ENCODE results near the gene COL19A1. TPM values are rescaled to one million over a fixed set of nuclear protein-coding genes. Genes with fewer than 3 reads are reported as not detected.
A peak's percentile ranks its signal among the peaks of the same experiment; 100 is the strongest.

COL19A1 gene
- total and polyA plus RNA-seq, 9 donors: 0.20 to 0.23 TPM; not detected in 7

DNA sequence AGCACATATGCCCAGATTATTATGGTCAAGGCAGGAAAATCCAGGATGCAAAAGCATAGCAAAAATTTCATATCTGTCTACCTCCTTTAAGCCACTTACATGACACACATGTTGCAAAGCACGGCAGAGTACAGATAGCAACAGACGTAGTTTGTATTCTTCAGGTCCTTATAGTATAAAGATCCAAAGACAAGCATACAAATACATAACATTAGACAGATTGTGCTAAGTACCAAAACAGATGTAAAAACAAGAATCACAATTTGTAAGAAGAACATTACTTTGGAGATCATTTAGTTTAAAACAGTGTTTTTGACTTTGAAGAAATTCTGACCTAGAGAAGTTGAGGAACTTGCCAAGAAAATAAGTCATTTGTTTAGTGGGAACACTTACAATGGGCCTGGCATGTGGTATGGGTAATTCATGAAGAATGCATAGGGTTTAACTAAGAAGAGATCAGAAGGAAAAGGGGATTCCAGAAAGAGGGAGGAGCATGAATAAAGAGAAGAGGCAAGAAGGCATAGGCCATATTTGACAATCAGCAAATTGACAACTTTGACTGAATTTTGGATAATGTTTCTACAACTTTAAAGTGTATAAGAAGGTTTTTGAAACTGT is 39.0 kb upstream of the COL19A1 start:
- 23 to 27% (median 25%) methylated on average over 2 of the region's 2 CpGs for WGBS, 3 donors

DNA sequence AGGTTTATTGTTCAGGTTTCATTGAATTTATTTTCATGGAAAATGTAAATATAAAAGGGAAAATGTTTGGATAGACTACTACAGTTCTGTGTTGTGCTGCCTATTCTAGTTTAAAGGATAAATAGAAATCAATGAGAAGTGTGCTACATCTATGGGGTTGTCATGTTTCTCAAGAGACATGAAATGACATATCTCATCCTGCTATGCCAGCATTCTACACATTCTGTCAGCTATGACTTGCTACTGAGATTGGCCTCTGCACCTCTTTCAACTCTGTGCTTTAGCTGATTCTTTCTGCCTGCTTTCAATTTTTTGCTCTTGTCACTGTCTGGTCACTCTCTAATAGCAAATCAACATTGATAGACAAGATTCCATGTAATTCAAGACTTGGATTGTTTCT is 33.8 kb upstream of the COL19A1 start:
- DNase-seq: no peak
- Histone ChIP-seq H3K36me3 (no peaks in the 10 kb centered on the region), H3K9me3 (no peaks in the 10 kb centered on the region), H3K27me3 (no peaks in the 10 kb centered on the region), H3K27ac (no peak overlapping the region), H3K4me3 (no peak overlapping the region), H3K4me1 (ENCODE audit: insufficient read depth) (no peaks in the 10 kb centered on the region)
- TF ChIP-seq EP300 (IDR thresholded peaks at IDR 0.05) (no peak), POLR2A (IDR thresholded peaks at IDR 0.05) (no peak)
- TF ChIP-seq, protein P1, sequence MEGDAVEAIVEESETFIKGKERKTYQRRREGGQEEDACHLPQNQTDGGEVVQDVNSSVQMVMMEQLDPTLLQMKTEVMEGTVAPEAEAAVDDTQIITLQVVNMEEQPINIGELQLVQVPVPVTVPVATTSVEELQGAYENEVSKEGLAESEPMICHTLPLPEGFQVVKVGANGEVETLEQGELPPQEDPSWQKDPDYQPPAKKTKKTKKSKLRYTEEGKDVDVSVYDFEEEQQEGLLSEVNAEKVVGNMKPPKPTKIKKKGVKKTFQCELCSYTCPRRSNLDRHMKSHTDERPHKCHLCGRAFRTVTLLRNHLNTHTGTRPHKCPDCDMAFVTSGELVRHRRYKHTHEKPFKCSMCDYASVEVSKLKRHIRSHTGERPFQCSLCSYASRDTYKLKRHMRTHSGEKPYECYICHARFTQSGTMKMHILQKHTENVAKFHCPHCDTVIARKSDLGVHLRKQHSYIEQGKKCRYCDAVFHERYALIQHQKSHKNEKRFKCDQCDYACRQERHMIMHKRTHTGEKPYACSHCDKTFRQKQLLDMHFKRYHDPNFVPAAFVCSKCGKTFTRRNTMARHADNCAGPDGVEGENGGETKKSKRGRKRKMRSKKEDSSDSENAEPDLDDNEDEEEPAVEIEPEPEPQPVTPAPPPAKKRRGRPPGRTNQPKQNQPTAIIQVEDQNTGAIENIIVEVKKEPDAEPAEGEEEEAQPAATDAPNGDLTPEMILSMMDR (IDR thresholded peaks at IDR 0.05): no peak
- intact Hi-C loops (cut with DNase I): no loop called here

More for the DNA sequence above, 39.0 kb upstream of the COL19A1 start:
- H3K27ac ChIP-seq: no peak overlapping the region
- H3K36me3 ChIP-seq: no peaks in the 10 kb centered on the region
- H3K4me1 ChIP-seq (ENCODE audit: insufficient read depth): no peaks in the 10 kb centered on the region
- H3K27me3 ChIP-seq: no peaks in the 10 kb centered on the region
- no peak for DNase-seq
- TF ChIP-seq, protein P1 (IDR thresholded peaks at IDR 0.05): no peak
- no peak for TF ChIP-seq EP300 (IDR thresholded peaks at IDR 0.05)
- TF ChIP-seq POLR2A (IDR thresholded peaks at IDR 0.05): no peak
- H3K4me3 ChIP-seq: no peak overlapping the region
- intact Hi-C loops (cut with DNase I): no loop called here
- H3K9me3 ChIP-seq: no peaks in the 10 kb centered on the region

DNA sequence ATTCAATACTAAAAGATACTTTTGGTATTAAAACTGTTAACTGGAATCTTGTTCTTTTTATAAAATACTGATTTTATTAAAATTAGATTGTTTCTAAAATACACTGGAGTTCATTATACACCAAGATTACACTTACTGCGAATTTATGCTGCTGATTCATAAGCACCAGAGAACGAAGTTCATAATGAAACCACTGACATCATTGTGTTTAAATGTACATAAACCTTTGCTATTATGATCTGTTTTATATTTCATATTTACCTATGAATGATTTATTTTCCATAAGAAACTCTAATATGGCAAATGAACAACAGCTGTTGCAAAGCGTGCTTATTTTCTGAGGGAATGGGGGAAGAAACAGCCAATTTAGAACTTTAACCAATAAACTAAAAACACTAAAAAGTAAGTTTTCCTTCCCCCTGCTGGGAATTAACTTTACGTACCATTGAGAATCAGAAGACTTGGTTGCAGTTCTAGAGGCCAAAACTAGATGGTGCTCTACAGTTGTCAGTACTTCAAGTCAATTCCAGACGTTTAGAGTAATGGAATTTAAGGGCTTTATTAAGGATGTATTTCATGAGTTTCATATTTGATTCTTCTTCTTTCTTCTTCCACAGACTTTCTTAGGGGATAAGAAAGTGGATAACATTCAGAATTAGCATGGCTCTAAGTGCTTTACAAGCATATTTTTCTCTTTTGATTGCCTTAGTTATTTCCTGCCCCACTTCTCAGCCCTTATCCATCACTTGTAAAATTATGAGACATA is 30.8 kb upstream of the COL19A1 start:
- no peak for TF ChIP-seq EP300 (IDR thresholded peaks at IDR 0.05)
- TF ChIP-seq, protein P1 (IDR thresholded peaks at IDR 0.05): peak in 2 of 3 donors; percentile 19 to 21
- TF ChIP-seq POLR2A (IDR thresholded peaks at IDR 0.05): no peak
- WGBS, 3 donors: 2 to 3% (median 2%) methylated on average over 5 of the region's 5 CpGs
- Histone ChIP-seq H3K27me3 (no peaks in the 10 kb centered on the region), H3K27ac (no peak overlapping the region), H3K36me3 (no peaks in the 10 kb centered on the region), H3K9me3 (no peaks in the 10 kb centered on the region), H3K4me1 (ENCODE audit: insufficient read depth) (no peaks in the 10 kb centered on the region), H3K4me3 (no peak overlapping the region)
- intact Hi-C loops (cut with DNase I): no loop called here
- no peak for DNase-seq

DNA sequence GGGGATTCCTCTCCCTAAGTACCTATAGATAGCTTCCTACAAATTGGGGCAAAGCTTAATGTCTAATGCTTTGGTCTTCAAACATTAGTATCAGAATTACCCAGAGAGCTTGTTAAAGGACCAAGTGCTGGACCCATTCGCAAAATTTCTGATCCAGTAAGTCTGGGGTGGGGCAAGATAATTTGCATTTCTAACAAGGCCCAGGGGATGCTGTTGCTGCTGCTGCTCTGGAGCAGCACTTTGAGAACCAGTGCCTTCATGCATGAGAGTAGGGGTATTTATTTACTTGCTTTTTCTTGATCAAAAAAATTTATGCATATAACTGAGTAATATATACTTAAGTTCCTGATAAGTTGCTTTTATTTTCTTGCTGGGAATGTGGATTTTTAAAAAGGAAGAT is 24.5 kb upstream of the COL19A1 start:
- Histone ChIP-seq H3K27ac (no peak overlapping the region), H3K4me3 (no peak overlapping the region), H3K27me3 (no peaks in the 10 kb centered on the region), H3K36me3 (no peaks in the 10 kb centered on the region), H3K9me3 (no peaks in the 10 kb centered on the region), H3K4me1 (ENCODE audit: insufficient read depth) (no peaks in the 10 kb centered on the region)
- TF ChIP-seq, protein P1 (IDR thresholded peaks at IDR 0.05): no peak
- no peak for TF ChIP-seq EP300 (IDR thresholded peaks at IDR 0.05)
- TF ChIP-seq POLR2A (IDR thresholded peaks at IDR 0.05): no peak
- 79 to 98% (median 86%) methylated on average over 1 of the region's 1 CpG for WGBS, 3 donors
- intact Hi-C loops (cut with DNase I): no loop called here
- DNase-seq: no peak

Measured in ovary (tissue), 9 donors.